SW 1271 (cell line): ENCODE results near the gene PCCA.
"Not testable (repeated sequence)": the region's sequence is repeated elsewhere in the genome, so short reads cannot be mapped to it uniquely, and the experiment has no call there.

Experiments used
- DNase-seq, 2 experiments: peaks; one replicate each; lab custom pipeline; 2025; lab: John Stamatoyannopoulos, UW

The PCCA gene

DNA sequence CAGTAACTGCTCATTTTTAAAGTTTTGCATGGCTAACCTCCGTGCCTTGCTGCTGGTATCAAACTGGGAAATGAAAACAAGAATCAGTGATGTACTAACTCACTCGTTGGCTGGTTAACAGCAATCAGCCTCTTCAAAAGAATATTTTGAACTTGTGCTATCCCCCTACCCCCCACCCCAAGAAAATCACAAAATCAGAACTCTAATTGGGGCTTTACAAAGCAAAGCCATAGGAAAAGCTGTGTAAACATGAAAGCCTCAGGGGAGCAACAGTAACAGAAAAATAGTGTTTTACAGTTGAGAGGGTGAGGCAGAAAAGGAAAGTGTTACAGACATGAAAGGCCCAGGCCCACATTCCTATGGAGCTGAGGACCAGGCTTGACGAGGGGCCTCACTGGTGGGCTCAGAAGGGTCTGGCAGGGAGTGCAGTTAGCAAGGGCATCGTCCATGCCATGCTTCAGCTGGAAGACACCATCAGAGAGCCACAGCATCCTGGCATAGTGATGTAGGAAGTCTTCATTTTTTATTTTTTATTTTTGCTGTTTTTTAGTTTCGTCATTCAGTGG lies 217.6 kb downstream of the PCCA start:
- no peak for DNase-seq

DNA sequence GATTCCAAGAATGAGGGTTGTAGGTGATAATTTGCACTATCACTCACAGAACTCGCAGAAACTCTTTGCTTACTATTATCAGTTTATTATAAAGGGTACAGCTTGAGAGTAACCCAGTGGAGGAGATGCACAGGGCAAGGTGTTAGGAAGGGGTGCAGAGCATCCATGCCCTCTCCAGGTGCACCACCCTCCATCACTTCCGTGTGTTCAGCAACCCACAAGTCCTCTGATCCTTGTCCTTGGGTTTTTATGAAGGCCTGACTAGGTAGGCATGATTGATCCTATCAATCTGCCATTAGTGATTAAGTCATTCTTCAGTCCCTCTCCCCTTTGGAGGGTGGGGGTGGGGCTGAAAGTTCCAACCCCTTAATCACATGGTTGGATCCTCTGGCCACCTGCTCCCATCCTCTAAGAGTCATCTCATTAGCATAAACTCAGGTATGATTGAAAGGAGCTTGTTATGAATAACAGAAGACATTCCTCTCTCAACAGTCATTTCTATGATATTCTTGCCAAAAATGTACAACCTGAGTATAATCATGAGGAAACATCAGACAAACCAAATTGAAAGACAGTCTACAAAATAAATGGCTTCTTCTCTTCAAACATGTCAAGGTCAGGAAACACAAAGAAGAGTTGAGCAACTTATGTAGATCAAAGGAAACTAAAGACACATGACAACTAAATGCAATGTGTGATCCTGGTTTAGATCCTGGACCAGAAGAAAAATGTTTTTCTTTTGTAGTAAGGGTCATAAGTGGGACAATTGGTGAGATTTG lies 225.4 kb downstream of the PCCA start:
- DNase-seq, result no peak

DNA sequence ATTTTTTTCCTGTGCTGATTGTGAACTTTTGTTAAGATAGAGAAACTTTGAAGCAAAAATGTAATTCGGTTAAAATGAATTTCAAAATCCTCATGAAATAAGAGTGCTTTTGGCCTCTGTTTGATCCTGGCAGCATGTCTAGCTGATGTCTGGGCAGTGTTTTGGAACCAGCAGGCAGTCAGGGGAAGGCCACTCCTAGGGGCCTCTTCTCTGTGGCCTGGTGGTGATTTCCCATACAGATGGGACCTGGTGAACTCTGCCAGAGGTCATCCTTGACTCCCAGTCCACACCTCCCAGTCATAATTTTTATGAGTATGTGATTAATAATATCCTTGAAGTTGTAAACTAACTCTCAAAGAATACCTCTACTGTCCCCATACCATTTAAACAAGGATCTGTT lies 226.6 kb downstream of the PCCA start:
- DNase-seq, result no peak

DNA sequence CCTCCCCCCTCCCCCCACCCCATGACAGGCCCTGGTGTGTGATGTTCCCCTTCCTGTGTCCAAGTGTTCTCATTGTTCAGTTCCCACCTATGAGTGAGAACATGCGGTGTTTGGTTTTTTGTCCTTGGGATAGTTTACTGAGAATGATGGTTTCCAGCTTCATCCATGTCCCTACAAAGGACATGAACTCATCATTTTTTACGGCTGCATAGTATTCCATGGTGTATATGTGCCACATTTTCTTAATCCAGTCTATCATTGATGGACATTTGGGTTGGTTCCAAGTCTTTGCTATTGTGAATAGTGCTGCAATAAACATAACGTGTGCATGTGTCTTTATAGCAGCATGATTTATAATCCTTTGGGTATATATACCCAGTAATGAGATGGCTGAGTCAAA lies 229.6 kb downstream of the PCCA start:
- not testable (repeated sequence) for DNase-seq

DNA sequence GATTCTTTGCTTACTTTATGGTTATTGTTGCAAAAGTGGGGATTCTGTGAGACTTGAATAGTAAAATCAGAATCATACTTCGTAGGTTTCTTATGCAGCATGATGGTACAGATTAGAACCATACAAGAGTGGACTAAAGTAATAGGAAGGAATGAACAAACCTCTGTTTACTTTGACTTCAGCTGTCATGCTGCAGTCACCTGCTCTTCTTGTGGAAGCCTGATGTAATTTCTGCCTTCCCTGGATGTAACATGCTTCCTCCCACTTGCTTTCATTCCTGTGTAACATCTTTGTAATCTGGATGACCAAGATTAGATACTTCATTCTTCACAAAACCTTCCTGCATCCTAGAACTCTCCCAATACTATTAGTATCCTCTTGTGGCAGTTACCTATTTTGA lies 235.0 kb downstream of the PCCA start:
- no peak for DNase-seq

DNA sequence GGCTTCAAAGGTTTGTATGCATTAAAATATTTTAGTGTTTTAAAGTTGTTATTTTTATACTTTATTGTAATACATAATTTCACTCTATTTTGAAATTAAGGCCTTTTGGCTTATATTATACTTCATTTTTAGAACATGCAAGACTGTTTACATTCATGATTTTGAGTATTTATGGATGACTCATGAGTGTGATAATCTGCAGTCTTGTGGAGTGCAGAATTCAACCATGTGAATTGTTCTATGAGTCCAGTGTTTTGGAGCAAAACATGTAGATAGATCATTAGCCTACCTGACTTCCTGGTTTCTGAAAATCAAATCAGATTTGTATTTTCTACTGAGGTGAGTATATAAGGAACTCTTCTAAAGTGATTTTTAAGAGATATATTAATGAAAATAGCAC lies 241.8 kb downstream of the PCCA start:
- no peak for DNase-seq

DNA sequence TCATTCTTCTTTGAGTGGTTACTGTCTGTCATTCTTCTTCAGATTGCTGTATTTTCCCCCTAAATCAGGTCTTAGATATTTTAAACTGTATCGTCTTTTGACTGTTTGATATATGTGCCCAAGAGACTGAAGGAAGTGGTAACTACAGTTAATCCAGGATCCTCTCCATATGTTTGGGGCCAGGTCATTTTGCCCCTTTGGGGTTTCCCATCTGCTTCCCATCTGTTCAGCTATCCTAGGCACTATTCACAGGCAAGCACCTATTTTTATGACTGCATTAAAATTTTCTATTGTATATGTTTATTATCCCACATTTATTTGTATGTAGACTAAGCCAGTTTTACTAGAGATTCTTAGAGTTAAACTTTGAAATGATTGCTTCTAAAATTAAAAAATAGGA lies 244.2 kb downstream of the PCCA start:
- DNase-seq, result no peak

DNA sequence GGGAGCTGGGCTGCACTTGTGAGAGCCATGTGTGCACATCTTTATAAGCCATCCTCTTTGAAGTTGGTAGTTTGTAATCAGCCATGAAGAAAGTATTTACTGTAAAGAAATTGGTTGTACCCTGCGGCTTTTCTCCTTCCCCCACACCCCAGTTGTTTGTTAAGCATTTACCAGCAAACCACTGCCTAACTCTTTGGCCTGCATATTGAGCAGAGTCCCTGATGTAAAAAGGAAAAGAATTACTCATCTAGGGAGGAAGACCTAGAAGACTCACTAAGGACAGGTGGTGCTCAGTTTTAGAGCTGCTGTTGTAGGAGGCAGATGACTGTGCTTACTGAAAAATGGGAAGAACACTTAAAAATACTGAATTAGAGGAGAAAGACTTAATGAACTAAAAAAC lies 245.3 kb downstream of the PCCA start:
- no peak for DNase-seq

DNA sequence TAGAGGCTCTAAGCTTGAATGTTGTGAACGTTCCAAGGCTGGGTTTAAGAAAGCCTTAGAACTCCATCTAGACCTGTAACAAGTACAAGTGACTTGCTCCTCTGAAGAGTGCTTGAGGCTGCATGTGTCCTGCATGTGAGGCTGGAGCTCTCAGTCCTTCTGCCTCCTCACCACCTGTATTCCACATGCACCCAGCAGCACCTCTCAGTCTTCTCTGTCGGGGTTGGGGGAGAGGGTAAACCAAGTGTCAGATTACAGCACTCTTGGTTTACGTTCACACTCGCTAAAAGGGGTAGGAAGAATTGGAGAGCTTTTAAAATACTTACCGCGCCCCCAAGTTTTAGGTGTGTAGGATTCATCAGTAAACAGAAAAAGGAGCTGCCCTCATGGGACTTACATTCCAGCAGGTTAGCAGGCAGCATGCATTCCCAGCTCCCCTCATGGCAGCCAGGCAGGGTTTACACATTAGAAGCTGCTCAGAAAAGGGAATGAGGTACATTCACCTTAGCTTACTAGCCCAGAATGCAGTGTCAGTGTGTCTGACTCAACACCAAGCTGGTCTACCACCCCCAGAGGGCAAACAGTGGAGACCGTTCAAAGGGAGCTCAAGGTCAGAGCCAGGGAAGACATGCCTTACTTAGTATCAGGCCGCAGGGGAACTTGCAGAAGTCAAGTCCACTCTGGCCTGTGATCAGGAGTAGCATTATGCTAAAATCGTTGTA lies 248.1 kb downstream of the PCCA start:
- DNase-seq, result no peak

DNA sequence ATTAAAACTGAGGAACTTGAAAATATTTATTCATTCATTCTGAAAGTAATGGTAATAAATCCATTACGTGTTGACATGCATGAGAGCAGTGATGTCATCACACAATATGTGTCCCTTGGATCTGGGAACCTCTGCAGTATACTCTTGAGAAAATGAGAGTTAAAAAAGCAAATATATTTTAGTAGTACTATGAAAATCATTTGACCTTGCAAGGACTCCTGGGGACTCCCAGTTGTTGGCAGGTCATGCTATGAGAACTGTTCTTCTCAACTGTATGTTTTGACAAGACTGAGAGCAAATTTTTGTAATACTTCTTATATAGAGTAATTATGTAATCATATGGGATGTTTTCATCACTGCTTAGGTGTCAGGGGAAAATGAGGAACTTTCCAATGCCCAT lies 249.4 kb downstream of the PCCA start:
- DNase-seq, result no peak

DNA sequence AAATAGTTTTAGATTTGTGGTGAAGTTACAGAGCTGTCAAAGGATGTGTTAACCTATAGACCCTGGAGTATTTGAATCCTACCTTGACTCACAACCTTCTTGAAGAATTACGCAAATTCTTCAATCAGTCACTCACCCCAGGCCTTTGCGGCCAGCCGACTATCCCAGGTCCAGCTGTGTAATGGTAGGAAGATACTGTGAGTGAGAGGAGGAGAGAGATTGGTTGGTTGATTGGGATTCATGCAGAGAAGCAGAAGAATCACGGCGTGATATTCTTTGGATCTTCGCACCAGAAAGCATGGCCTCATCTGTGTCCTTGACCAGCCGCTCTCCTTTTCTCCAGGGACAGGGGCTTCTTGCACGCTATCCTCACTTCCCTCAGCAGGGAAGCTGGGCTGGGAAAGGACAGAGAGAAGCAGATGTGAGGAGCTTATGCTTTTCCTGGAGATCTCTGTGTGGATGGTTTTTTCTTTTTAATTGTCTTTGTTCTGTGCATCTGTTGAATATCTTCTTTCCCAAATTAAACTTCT lies 250.6 kb downstream of the PCCA start:
- no peak for DNase-seq

DNA sequence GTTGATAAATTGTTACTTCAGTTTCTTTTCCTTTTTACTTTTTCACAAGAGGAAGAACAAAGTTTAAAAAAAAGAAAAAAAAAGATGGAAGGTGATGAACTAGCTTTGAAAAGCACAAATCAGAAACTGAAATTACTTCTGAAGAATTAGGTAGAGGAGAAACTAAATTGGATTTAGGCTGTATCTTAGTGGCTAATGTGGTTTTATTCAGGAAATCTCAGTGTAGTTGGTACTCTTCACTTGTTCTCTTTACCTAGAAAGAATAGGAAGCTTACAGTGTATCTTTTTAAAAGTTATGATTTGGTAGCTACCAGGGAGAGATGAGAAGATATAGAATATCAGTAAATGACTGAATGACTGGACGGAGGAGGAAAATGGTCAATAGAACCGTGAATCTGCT lies 252.0 kb downstream of the PCCA start:
- DNase-seq, result no peak

DNA sequence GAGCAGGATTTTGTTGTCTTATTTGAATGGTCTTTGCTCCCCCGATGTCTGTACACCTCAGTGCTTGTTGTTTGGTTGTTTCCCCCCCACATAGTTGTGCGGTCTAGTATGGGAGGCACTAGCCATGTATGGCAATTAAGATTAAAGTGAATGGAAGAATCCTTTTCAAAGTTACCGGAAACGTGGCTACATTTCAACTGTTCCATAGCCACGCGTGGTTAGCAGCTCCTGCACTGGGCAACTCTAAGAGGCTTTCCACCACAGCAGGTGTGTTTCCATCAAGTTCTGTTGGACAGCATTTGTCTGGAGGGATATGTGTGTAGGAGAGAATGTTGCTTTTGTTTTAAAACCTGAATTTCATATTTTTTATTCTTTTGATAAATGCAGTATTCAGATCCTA lies 252.4 kb downstream of the PCCA start:
- no peak for DNase-seq

DNA sequence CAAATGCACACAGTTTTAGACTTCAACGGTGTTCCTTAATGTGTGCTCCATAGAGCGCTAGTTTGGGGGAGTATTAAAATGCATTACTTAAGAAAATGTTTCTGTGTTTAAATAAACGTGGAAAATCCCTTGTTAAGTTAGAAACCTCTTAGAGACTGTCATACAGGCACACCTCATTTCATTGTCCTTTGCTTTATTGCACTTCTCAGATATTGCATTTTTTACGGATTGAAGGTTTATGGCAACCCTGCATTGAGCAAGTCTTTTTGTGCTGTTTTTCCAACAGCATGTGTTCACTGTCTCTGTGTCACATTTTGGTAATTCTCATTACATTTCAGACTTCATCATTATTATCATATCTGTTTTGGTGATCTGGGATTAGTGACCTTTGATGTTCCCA lies 255.7 kb downstream of the PCCA start:
- no peak for DNase-seq

DNA sequence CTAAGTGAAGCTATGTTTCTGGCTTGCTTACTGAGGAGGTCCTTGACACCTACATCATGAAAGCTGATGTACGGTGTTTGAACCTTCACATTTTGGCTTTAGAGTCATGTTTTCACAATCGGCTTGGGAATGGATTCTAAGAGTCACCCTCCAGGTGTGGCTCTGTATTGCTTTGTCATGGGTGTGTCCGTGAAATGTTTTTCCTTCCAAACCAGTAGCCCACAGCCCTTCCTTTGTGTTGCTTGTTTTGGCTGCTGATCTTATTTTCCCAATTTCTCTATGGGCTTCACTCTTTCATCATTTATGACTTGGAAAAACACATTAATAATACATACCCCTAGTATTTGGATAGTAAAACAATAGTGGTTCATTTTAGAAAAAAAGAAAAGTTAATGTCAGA lies 259.1 kb downstream of the PCCA start:
- DNase-seq, result no peak

DNA sequence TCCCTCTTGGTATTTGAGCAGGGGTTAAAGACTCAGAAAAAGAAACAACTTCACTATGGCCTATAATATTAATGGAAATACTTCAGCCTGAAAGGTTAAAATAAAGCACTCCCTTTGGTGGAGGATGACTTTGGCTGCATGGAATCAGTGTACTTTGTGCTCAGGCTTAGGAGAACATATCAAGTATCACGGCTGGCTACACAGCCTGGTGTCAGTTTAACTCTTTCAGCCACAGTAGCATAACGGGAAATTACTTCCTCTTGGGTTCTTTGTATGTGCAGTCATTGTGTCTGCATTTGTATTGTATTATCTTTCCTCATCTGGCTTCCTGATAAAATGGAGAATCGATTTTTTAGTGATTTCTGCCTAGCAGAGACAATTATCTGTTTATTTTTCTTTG lies 260.7 kb downstream of the PCCA start:
- DNase-seq, result no peak

DNA sequence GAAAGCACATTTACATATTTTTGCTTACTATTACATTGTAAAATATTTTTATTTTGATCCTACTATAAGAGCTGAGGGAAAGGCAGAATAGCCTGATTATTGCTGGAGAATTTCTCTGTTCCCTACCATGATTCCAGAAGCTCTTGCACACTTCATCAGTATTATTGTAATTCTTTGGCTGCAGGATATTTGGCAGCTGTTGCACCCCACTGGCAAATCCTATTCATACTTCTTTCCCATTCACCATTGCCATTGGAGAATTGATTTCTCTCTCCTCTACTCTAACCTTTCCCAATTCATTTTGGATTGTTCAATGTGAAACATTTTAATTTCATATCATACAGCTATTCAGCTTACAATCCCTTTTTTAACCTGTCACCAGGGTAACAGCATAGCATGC lies 261.7 kb downstream of the PCCA start:
- DNase-seq, result no peak

DNA sequence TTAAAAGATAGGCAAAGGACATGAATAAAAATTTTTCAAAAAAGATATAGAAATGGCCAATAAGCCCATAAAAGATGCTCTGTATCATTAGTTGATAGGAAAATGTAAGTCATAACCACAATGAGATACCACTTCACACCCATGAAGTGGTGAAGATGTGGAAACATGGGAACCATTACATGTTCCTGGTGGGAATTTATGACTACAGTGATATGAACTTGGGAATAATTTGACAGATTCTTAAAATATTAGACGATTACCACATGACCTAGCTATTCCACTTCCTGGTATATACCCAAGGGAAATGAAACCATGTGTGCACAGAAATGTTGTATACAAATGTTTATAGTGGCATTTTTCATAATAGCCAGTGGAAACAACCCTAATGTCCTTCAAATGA lies 267.5 kb downstream of the PCCA start:
- DNase-seq, result no peak

DNA sequence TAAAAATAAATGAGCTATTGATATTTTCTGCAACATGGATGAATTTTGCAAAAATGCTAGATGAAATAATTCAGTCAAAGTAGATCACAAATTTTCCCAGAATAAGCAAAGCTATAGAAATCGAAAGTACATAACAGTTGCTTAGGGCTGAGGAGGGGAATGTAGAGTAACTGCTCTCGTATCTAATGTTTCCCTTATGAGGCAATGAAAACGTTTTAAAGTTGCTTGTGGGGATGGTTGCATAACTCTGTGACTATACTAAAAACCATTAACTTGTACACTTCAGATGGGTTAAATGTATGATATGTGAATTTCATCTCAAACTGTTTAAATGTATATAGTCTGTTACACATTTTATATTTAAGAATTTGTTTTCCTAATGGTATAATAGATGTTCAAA lies 268.0 kb downstream of the PCCA start:
- no peak for DNase-seq

DNA sequence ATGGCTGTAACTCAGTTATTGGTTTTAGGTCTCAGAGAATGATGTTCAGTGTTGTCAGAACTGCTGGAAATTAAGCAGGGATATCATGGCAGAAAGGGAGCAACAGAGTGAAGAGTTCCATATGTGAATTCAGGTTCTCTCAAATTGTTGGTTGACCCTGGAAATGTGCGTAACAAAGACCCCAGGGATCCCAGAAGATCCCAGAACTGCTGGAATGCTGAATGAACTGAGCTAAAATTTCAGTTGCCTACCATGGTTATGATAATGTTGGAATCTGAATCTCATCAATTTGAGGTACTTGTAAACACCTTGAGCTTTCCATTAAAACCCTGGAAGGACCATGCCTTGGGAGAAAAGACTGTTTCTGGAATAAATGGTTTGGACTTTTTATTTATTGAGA lies 268.9 kb downstream of the PCCA start:
- no peak for DNase-seq

DNA sequence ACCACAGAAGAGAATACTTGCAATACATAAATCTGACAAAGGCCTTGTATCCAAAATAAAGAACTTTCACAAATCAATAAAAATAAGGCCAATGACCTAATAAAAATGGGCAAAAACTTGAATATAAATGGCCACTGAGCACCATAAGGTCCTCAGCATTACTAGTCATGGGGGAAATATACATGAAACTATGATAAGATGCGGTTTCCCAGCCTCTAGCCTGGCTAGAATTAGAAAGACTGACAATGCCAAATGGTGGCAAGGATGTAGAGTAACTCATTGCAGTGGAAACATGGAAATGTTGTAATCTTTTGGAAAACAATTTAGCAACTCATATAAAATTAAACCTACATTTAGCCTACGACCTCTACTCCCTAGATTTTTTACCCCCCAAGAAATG lies 272.6 kb downstream of the PCCA start:
- no peak for DNase-seq

DNA sequence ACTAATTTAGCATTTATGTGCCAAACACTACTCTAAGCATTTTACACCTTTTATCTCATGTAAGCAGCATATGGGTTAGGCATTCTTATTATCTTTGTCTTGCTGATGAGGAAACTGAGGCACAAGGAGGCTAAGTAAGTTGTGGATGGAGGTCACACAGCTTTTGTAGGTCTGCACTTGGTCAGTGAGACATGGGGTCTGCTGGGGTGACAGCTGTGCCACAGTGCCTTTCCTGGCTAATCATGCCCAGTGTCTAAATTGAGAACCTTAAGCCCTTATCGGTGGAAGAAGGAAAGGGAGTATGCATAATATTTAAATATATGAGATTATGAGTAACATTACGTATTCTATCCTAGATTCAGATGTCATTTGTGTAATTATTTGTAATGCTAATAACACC lies 273.5 kb downstream of the PCCA start:
- DNase-seq, result no peak

DNA sequence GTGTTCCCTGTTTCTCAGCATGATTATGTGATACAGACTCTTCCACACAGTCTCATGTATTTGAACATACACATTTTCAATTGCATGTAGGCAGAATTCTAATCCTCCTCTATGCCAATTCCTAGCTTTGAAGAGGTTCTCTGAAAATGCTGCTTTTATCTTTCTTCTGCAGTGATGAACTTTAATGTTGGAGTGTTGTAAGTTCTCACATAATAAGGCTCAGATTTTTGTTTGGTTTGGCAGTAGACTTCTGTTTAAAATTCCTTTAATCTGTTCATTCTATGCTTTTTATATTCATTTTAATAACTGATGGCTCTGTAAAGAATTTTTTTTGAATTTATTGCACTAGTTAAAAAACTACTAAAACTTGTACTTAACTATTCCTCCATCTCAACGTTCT lies 273.9 kb downstream of the PCCA start:
- no peak for DNase-seq
